GM12891 (cell line): ENCODE data around the gene POLR2E.

Experiments
- POLR2A ChIP-seq: IDR thresholded peaks from 2 replicates; pipeline ENCODE4 v1.6.1; 2011; ENCODE audit warnings: low read depth, low read length, control low read depth
- POLR2AphosphoS5 ChIP-seq: IDR thresholded peaks from 2 replicates; pipeline ENCODE4 v1.6.1; 2011; ENCODE audit warnings: low read depth, low read length, control low read depth

DNA sequence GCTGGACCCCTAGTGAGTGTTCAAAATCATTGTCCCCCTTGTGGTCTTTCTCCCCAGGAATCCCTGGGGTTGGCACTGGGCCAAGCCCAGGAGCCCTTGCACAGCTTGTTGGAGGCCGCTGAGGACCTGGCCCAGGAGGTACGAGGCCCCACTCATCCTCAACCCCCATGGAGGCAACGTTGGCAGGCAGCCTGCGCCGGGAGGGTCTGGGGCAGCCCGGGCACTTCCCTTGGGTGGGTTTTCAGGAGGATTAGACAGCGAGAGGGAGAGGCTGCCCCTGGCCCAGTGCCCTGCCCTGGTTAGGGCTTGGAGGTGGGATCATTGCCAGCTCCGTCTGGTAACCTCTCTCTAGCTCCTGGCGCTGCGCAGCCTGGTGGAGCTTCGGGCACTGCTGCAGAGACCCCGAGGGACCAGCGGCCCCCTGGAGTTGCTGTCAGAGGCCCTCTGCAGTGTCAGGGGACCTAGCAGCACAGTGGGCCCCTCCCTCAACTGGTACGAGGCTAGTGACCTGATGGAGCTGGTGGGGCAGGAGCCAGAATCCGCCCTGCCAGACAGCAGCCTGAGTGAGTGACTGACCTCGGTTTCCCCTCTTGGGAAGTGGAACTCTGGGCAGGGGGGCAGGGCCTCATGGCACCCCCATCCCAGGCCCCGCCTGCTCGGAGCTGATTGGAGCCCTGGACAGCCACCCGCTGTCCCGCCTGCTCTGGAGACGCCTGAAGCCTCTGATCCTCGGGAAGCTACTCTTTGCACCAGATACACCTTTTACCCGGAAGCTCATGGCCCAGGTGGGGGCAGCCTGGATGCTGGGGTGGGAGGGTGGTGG is 52.3 kb downstream of the POLR2E start:
- no peak for TF ChIP-seq POLR2A
- TF ChIP-seq POLR2AphosphoS5: no peak
